Psoas muscle (tissue), 8 donors: ENCODE measurements around the gene KHNYN. TPM values are rescaled to one million over a fixed set of nuclear protein-coding genes. Genes with fewer than 3 reads are reported as not detected.

ENCODE experiments used
- ATAC-seq, 4 donors: fragments of 200-7000 bp; cut with Tn5 transposase; one replicate each; pipeline ENCODE4 v1.9.1; 2020; ENCODE audit warnings: moderate library complexity in 3 of 4, mild to moderate bottlenecking in 2 of 4
- DNase-seq, 2 donors: peaks; one replicate each; pipeline ENCODE4 v3.0.0-alpha.2; 2020
- H3K27ac ChIP-seq: fragments of 200-600 bp; one replicate; pipeline ENCODE4 v1.8.0; 2022
- H3K27me3 ChIP-seq, 3 donors: fragments of 200-600 bp in 1 of 3; one replicate each; pipeline versions ENCODE4 v1.6.1 to v1.8.0; 2013 to 2022; ENCODE audit warnings: low read length in 2 of 3, mild to moderate bottlenecking in 2 of 3, moderate library complexity in 1 of 3; ENCODE audit not compliant: insufficient read depth in 3 of 3
- H3K36me3 ChIP-seq, 2 donors: fragments of 200-600 bp in 1 of 2; one replicate each; pipeline versions ENCODE4 v1.6.1 to v1.8.0; 2013 to 2022; ENCODE audit warnings: low read depth in 1 of 2, mild to moderate bottlenecking in 1 of 2, moderate library complexity in 1 of 2; ENCODE audit not compliant: insufficient read depth in 1 of 2
- H3K4me1 ChIP-seq: fragments of 200-600 bp; one replicate; pipeline ENCODE4 v1.8.0; 2022
- H3K4me3 ChIP-seq: fragments of 200-600 bp; one replicate; pipeline ENCODE4 v1.8.0; 2022; ENCODE audit warnings: mild to moderate bottlenecking
- H3K9me3 ChIP-seq: fragments of 200-600 bp; one replicate; pipeline ENCODE4 v1.8.0; 2022
- CTCF ChIP-seq: fragments of 200-600 bp; IDR thresholded peaks from one replicate; pipeline ENCODE4 v1.8.0; 2022; ENCODE audit warnings: antibody characterized with exemption
- WGBS, 3 donors: extraction: QIAGEN DNeasy Blood & Tissue Kit; methylation state at CpG; one replicate each; pipeline versions ENCODE4 v1.1.6 to v1.1.7; 2013; 5-methylcytosine and 5-hydroxymethylcytosine counted together
- intact Hi-C, 2 donors: fragments of 100-400 bp; cut with DNase I; formaldehyde crosslinking; loops; one replicate each; pipeline versions ENCODE4 v1.11.0 to v1.14.2; 2022
- polyA plus RNA-seq, 3 donors: library from polyadenylated mRNA; stranded (reverse); fragments of 200-250 nt; gene quantifications; one replicate each; pipeline ENCODE4 v1.2.3, GENCODE V29; 2013
- total RNA-seq, 4 donors: library from RNA; stranded (reverse); fragmentation: NEBNext Ultra II Directional in 2 of 4; extraction: Animal tissue kit (Norgen Biotek cat#: 25700) in 2 of 4; gene quantifications; one replicate each; pipeline versions ENCODE4 v1.2.1 to v1.2.4, GENCODE V29; 2021 to 2023
- donor health status: healthy with polysubstance abuse.
- donor health status: DM: no; HTN: no; CAD: no; lungs with moderate emphysema.
- donor health status: Bipolar disorder and iron deficiency.
- donor health status: healthy.
- donor health status: DM: yes; HTN: yes; CAD: no.
- donor health status: DM: no; HTN: no; CAD: no.
- donor health status: DM: no; HTN: no; CAD: no.
- donor health status: DM: yes; HTN: yes; CAD: no.

KHNYN gene
- total and polyA plus RNA-seq, 7 donors: 15.3 to 74.9 (median 40.2) TPM

- intact Hi-C loops: loop anchor here (1.0 to 10.0 kb wide), 4 partner anchors 105 to 1519 kb away; partner anchors contain the start of genes TINF2 (in 2 of the 2) and RBM23 (in 1 of the 2)
- no peak overlapping the region for H3K4me3 ChIP-seq
- 38 to 39% (median 38%) methylated on average over 5 of the region's 5 CpGs for WGBS, 3 donors
- H3K27ac ChIP-seq: peak overlapping the region; percentile 65
- H3K36me3 ChIP-seq: peaks cover 0 to 98% of the 10 kb centered on the region in 2 donors
- TF ChIP-seq CTCF: peak; percentile 84
- ATAC-seq (peak; percentile 53 to 78 (median 63)), DNase-seq (no peak)
- H3K4me1 ChIP-seq: peaks cover 40% of the 10 kb centered on the region
- H3K9me3 ChIP-seq: no peaks in the 10 kb centered on the region
- H3K27me3 ChIP-seq: no peaks in the 10 kb centered on the region
These were observed 6.7 kb downstream of the KHNYN start for GRCh38 chr14:24436355-24437019.

- Histone ChIP-seq H3K9me3 (no peaks in the 10 kb centered on the region), H3K4me1 (peaks cover 38% of the 10 kb centered on the region), H3K4me3 (no peak overlapping the region), H3K27ac (peak overlapping the region; percentile 65), H3K27me3 (no peaks in the 10 kb centered on the region), H3K36me3 (peaks cover 0 to 93% of the 10 kb centered on the region in 2 donors)
- ATAC-seq (no peak), DNase-seq (no peak)
- TF ChIP-seq CTCF: no peak
- WGBS, 3 donors: 51 to 60% (median 56%) methylated on average over 12 of the region's 12 CpGs
- intact Hi-C loops: loop anchor here (5.0 to 10.0 kb wide), 3 partner anchors 192 to 1520 kb away; partner anchors contain the start of genes TINF2 (in 2 of the 2) and RBM23 (in 1 of the 2)
These were observed 7.4 kb downstream of the KHNYN start for GRCh38 chr14:24437020-24437735.

GRCh38 chr14:24437736-24438067 lies 7.9 kb downstream of the KHNYN start:
- ATAC-seq: no peak
- Histone ChIP-seq H3K27ac (no peak overlapping the region), H3K4me3 (no peak overlapping the region), H3K9me3 (no peaks in the 10 kb centered on the region), H3K27me3 (no peaks in the 10 kb centered on the region), H3K36me3 (peaks cover 0 to 87% of the 10 kb centered on the region in 2 donors), H3K4me1 (peaks cover 35% of the 10 kb centered on the region)
- no peak for DNase-seq
- intact Hi-C loops: loop anchor here (5.0 to 10.0 kb wide), 3 partner anchors 193 to 1520 kb away; partner anchors contain the start of genes TINF2 (in 2 of the 2) and RBM23 (in 1 of the 2)
- 53 to 64% (median 59%) methylated on average over 2 of the region's 2 CpGs for WGBS, 3 donors
- TF ChIP-seq CTCF: no peak

GRCh38 chr14:24438223-24439097 lies 8.7 kb downstream of the KHNYN start:
- no peak overlapping the region for H3K27ac ChIP-seq
- intact Hi-C loops: loop anchor here (5.0 to 10.0 kb wide), 3 partner anchors 194 to 1521 kb away; partner anchors contain the start of genes TINF2 (in 2 of the 2) and RBM23 (in 1 of the 2)
- DNase-seq (no peak), ATAC-seq (no peak)
- no peak overlapping the region for H3K4me3 ChIP-seq
- no peak for TF ChIP-seq CTCF
- H3K9me3 ChIP-seq: no peaks in the 10 kb centered on the region
- peaks cover 35% of the 10 kb centered on the region for H3K4me1 ChIP-seq
- 53 to 64% (median 54%) methylated on average over 9 of the region's 9 CpGs for WGBS, 3 donors
- H3K27me3 ChIP-seq: no peaks in the 10 kb centered on the region
- peaks cover 0 to 80% of the 10 kb centered on the region in 2 donors for H3K36me3 ChIP-seq
